ENCODE results near the gene HSP90B1.

HSP90B1 gene

DNA sequence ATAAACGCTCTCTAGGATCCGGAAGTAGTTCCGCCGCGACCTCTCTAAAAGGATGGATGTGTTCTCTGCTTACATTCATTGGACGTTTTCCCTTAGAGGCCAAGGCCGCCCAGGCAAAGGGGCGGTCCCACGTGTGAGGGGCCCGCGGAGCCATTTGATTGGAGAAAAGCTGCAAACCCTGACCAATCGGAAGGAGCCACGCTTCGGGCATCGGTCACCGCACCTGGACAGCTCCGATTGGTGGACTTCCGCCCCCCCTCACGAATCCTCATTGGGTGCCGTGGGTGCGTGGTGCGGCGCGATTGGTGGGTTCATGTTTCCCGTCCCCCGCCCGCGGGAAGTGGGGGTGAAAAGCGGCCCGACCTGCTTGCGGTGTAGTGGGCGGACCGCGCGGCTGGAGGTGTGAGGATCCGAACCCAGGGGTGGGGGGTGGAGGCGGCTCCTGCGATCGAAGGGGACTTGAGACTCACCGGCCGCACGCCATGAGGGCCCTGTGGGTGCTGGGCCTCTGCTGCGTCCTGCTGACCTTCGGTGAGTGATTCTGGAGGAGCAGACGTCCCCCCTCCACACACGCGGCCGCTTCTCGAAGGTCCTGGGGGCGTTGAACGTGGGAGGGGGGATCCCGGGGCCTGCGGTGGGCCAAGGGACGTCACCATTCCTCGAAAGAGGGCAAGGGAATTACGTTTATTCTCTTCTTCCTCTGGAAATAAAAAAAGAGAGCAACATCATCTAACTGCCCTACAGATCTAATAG lies at the start of gene HSP90B1:
Gene HSP90B1, plus strand, starts transcription at position 377 of the 753 bp plus-strand sequence. Its CDS starts 106 bp downstream, at position 483.
- in situ Hi-C loops (cut with MboI; ENCODE audit: low pct_unique_long_range_greater_than_20kb, low sequenced_read_pairs), result no loop called here

DNA sequence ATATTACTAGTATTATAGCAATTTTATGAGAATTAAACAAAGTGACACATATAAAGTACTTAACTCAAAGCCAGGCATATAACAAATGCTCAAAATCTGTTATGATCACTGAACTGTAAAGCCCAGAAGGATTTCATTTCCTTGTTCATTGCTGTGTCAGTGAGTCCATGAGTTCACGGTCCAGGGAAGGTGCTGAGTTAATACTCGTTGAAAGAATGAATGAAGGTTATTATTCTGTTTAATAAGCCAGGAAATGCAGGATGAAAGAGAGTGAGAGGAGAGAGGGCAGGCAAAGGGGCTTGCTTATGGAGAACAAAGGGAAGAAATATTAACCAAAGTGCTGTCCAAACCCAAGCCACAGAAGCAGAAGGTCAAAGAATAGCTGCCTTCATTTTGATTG lies 48.9 kb upstream of the HSP90B1 start:
- no peak for DNase-seq
- in situ Hi-C loops (cut with MboI; ENCODE audit: low pct_unique_long_range_greater_than_20kb, low sequenced_read_pairs), result loop anchor here (25.0 kb wide), 1 partner anchor 231 kb away; no protein-coding TSS in a partner anchor

More for the DNA sequence above, at the start of gene HSP90B1:
- peak; percentile 100 for DNase-seq

DNA sequence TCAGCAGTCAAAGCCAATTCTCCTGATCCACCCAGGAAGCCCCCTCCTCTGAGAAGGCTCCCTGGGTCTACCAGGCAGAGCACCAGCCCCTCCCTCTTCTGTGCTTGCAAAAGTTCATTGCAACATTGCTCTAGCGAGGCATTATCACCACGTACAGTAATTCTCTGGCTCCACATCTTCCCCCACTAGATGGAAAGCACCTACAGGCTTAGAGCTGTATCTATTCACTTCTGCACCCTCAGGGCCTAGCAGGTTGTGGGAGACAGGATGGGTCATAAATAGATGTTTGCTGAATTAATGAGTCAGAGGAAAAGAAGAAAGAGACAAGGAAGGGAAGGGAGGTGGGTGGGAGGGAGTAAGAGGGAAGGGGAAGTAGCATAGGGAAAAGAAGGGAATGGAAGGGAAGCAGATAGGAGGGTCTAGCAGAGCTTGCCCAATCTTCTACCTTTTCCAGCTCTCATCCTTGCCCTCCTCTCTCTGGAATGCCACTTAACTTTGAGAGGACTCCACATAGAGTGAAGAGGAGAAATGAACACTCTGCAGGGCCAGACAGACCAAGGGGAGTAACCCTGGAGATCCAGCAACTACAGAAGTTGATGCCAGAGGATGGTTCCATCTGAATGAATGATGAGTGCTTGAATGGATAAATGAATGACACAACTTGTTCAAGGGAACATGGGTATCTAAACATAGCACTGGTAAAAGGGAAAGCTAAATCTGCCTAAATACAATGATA lies 47.2 kb upstream of the HSP90B1 start:
- in situ Hi-C loops (cut with MboI; ENCODE audit: low pct_unique_long_range_greater_than_20kb, low sequenced_read_pairs), result loop anchor here (25.0 kb wide), 1 partner anchor 229 kb away; no protein-coding TSS in a partner anchor
- no peak for DNase-seq

DNA sequence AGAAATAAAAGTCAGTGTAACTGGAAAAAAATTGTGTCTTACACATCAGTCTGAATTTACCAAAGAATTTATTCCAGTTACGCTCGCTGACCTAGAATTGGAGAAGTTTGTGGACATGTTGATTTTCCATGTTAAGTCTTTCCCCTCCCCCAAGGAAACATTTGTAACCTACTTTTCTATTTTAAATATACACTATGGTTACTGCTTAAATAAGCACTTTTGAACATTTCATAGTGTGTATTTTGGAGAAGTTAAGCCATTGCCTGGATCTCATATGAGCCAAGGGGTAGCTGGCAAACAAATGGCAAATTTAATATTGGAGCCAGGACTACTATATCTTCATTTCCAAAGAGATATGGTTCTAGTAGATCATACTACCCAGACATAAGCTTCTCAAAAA lies 46.3 kb upstream of the HSP90B1 start:
- in situ Hi-C loops (cut with MboI; ENCODE audit: low pct_unique_long_range_greater_than_20kb, low sequenced_read_pairs), result loop anchor here (25.0 kb wide), 1 partner anchor 228 kb away; no protein-coding TSS in a partner anchor
- DNase-seq, result no peak

DNA sequence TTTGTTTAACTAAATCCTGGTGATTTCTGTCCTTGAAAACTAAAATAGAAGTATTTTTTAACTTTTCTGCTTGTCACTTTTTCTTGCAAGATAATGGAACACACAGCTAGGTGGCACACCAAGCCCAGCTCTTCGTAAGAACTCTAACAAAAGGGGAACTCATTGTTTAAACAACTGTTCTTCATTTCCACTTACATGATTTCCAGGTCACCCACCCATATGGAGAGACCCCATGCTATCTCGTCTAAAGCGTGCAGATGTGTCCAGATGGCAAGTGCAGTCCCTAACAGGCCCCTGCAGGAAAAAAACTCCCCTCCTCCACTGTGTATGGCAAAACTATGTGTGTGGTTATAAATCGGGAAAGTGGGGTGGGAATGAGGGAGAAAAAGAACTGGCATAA lies 45.9 kb upstream of the HSP90B1 start:
- DNase-seq, result peak; percentile 57
- in situ Hi-C loops (cut with MboI; ENCODE audit: low pct_unique_long_range_greater_than_20kb, low sequenced_read_pairs), result loop anchor here (25.0 kb wide), 1 partner anchor 228 kb away; no protein-coding TSS in a partner anchor

DNA sequence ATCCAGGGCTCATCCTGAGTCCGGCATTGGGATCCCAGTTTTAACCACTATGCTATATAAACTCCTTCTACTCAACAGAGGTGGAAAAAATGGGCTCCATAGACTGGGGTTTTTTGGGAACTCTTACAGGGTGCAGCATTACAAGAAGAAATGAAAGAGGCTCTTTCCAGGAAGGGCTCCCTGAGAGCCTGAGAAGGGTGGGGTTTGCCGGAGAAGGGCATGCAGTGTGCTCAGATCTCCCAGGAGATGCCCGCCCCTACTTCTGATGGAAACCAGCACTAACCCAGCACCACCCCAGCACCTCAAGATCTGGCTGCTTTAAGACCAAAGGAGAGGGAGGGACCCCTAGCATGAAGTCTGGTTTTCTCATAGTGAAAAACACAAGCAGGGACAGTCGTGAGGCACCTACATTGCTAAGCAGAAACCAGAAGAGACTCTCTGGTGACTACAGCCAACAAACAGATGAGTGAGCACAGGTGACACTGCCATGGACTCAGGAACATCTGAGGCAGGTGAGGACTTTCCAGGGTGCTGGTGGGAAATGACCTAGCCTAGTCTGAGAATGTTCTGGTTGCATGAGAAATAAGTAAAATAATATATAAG lies 43.9 kb upstream of the HSP90B1 start:
- in situ Hi-C loops (cut with MboI; ENCODE audit: low pct_unique_long_range_greater_than_20kb, low sequenced_read_pairs), result loop anchor here (25.0 kb wide), 1 partner anchor 226 kb away; no protein-coding TSS in a partner anchor
- no peak for DNase-seq

DNA sequence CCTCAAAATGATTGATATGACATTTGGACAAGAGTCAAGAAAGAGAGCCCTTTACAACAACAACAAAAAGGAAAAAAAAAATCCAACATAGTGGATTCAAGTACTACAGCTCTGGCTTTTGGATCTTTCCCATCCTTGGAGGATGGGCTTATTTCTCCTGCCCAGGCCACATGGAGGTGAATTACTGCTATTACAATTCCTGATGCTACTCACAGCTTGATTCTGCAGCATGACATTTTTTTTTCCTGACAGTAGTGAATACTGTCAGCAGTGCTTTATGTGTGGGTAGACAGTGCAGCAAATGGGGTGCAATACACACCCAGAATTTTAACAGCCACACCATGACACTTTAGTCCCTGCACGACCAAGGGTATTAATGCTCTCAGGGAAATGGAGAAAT lies 42.5 kb upstream of the HSP90B1 start:
- in situ Hi-C loops (cut with MboI; ENCODE audit: low pct_unique_long_range_greater_than_20kb, low sequenced_read_pairs), result loop anchor here (25.0 kb wide), 1 partner anchor 225 kb away; no protein-coding TSS in a partner anchor
- no peak for DNase-seq

DNA sequence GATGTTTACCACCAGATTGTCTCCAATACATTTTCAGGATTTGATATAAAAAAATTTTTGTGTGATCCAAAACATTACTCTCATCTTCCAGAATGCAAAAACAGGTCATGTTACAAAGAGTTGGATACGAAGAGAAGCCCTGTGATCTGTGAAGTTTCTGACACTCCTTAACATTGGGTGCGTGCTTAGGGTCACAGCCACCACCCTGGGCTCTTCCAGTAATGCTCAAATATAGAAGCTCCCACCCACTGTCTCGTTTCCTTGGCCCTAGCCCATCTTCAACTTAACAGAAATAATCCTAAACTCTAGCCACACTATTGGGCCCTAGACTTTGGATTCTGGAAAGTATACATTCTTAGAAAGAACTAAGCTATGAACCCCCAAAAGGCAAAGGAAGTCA lies 32.9 kb upstream of the HSP90B1 start:
- DNase-seq, result no peak
- in situ Hi-C loops (cut with MboI; ENCODE audit: low pct_unique_long_range_greater_than_20kb, low sequenced_read_pairs), result loop anchor here (25.0 kb wide), 1 partner anchor 215 kb away; no protein-coding TSS in a partner anchor

DNA sequence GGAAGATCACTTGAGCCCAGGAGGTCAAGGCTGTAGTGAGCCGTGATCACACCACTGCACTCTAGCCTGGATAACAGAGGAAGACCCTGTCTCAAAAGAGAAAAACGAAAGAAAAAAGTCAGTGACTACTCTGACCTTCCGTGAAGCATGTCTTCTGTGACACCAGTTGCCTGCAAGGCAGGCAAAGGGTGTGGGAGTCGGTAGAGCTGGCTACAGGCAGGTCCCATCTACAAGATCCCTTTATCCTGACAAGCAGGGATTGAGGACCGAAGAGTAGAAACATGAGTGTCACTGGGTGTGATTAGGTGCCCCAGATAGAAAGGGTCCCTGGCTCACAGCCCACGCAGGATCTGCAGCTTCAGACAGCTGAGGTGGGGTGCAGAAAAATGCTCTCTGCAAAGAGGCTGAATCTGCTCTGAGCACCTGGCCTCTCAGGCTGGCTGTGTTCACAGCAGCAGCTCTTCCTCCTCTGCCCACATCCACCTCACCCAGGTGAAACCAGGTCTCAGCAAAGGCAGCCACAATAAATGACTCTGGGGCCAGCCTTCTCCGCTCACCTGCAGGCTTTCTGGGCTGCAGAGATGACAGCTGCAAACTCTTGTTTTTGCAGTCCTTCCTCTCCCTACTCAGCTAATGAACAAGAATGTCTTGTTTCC lies 28.6 kb upstream of the HSP90B1 start:
- DNase-seq, result no peak
- in situ Hi-C loops (cut with MboI; ENCODE audit: low pct_unique_long_range_greater_than_20kb, low sequenced_read_pairs), result no loop called here

DNA sequence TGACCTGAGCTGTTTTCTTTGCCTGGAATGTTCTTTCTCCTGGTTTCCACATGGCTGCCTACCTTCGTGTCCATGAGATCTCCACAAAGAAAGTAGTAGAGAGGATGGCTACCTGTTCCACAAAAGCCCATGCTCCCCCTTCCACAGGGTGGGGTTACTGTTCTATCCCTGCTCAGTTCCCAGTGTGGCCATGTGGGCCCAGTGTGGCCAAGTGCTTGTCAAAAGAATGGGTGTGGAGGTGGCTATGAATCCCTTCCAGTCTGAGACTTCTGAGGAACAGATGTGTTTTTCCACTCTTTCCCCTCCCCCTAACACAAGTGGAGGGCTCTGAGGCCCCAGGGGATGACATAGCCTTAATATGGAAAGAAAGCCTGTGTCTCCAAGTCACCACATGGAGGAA lies 26.2 kb upstream of the HSP90B1 start:
- no peak for DNase-seq
- in situ Hi-C loops (cut with MboI; ENCODE audit: low pct_unique_long_range_greater_than_20kb, low sequenced_read_pairs), result no loop called here

DNA sequence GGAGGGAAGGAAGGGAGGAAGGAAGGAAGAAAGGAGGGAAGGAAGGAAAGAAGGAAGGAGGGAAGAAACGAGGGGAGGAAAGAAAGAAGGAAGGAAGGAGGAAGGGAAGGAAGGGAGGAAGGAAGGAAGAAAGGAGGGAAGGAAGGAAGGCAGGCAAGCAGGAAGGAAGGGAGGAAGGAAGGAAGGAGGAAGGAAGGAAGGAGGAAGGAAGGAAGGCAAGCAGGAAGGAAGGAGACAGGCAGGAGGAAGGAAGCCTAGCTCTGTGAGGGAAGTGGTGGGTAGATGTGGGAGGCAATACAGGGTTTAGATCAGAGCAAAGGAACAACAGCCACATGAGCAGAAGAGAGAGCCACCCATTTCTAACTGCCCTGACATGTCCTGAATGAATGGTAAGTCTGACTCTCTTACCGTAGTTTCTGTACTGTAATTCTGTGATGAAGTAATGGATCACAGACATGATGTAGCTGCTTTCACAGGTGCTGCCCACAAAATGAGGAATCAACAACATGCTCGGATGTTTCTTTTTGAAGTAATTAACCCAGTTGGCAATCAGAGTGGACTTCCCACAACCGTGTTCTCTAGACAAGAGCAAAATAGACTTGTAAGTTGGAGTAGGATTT lies 24.4 kb upstream of the HSP90B1 start:
- DNase-seq, result peak; percentile 8
- in situ Hi-C loops (cut with MboI; ENCODE audit: low pct_unique_long_range_greater_than_20kb, low sequenced_read_pairs), result no loop called here

DNA sequence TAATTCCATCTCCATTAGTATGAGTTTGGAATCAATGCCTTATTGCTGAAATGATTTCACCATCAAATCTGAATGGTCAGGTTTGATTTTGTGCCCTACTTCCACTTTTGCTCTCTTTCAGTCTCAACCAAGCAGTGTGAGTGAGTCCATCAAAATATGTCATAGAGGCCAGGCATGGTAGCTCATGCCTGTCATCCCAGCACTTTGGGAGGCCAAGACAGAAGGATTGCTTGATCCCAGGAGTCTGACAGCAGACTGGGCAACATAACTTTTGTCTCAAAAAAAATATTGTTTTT lies 22.0 kb upstream of the HSP90B1 start:
- in situ Hi-C loops (cut with MboI; ENCODE audit: low pct_unique_long_range_greater_than_20kb, low sequenced_read_pairs), result no loop called here

DNA sequence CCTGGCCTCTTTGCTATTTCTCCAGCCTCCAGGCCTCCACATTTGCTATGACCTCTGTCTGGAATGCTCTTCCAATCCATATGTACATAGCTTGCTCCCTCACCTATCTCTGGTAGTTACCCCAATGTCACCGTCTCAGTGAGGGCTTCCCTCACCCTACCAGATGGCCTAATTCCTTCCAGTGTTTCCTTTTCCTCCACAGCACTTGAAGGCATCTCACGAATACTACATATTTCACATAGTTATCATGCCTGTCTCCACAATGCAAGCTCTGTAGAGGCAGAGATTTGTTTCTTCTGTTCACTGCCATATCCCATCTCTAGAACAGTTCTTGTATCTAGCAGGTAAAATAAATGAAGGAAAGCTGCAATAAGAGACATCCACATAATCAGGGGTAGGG lies 21.3 kb upstream of the HSP90B1 start:
- DNase-seq, result no peak
- in situ Hi-C loops (cut with MboI; ENCODE audit: low pct_unique_long_range_greater_than_20kb, low sequenced_read_pairs), result no loop called here

More for the DNA sequence above, 22.0 kb upstream of the HSP90B1 start:
- no peak for DNase-seq

DNA sequence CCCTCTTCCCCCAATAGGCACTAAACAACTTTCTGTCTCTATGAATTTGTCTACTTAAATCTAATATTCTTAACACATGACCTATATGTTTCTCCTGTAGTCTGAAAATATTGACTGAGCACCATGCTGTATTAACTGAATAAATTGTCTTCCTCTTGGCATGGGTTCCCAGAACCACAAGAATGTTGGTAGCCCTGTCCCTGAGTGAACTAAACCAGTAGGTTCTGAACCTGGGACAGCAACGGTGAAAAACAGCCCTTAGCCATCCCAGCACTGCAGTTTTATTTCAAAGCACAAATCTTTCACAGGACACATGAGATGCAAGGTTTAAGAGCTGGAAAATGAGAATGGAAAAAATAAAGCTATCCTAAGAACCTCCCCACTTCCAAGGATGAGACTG lies 20.4 kb upstream of the HSP90B1 start:
- DNase-seq, result no peak
- in situ Hi-C loops (cut with MboI; ENCODE audit: low pct_unique_long_range_greater_than_20kb, low sequenced_read_pairs), result no loop called here

DNA sequence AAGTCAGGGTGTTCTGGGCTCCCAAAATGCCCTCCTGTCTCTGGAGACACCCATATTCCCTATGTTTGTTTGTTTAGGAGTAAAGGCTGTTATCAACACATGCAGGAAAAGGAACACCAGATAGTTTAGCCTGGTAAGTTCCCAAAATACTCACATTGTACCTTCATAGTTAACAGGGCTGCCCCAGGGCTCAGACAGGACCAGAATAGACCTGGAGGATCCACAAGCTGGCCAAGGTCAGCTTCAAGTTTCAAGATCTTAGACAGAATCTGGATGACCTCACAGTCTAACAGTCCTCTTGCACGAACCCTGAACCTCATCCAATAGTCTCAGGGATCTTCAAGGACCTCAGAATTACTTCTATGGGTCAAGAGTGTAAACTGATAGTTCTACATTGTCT lies 18.1 kb upstream of the HSP90B1 start:
- in situ Hi-C loops (cut with MboI; ENCODE audit: low pct_unique_long_range_greater_than_20kb, low sequenced_read_pairs), result no loop called here
- no peak for DNase-seq

DNA sequence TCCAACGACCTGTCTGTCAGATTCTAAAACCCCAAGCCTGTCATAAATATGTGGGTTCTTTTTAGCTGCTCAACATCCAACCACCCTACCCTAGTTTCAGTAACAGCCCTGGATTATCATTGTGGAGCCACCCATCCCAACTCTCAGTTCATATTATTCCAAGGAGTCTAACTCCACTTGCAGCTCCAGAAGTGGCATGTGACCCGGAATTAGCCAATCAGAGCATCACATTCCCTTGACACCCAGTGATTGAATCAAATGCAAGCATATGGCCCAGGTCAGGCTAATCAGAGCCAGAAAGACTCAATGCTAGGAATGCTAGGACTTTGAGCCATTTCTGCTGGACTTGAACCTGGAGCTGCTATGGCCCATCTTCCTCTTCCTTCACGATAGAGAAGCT lies 17.1 kb upstream of the HSP90B1 start:
- no peak for DNase-seq
- in situ Hi-C loops (cut with MboI; ENCODE audit: low pct_unique_long_range_greater_than_20kb, low sequenced_read_pairs), result no loop called here

DNA sequence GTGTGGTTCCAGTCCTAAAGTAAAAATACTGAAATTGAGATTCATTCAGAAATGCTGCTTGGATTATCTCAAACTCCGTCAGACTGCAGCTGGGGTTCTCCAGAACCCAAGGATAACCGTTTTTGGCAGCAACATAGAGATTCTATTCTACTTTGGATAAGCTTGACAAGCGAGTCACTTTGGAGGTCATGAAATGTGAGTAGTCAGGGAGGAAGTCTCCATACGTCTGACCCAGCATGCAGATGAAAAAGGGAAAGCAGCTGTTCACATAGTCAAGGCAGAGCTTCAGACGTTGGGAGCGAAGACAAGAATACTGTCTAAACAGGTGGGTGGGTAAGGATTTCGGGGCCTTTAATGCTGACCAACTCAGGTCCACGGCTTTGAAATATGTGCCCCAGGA lies 14.9 kb upstream of the HSP90B1 start:
- no peak for DNase-seq
- in situ Hi-C loops (cut with MboI; ENCODE audit: low pct_unique_long_range_greater_than_20kb, low sequenced_read_pairs), result no loop called here

DNA sequence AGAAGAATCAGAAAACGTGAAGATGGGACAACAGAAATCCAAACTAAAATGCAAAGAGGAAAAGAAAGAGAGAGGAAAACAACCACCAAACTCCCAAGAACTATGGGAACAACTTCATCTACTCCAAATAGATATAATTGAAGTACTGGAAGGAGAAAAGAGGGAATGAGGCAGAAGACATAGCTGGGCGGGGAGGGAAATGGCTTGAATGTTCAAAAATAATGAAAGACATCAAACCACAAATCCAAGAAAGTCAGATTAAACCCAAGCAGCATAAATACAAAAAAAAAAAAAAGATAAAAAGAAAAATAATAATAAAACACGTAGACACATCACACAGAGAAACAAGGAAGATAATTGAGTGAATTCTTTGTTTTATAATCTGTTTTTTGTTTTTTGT lies 12.3 kb upstream of the HSP90B1 start:
- DNase-seq, result no peak

More for the DNA sequence above, 12.3 kb upstream of the HSP90B1 start:
- in situ Hi-C loops (cut with MboI; ENCODE audit: low pct_unique_long_range_greater_than_20kb, low sequenced_read_pairs), result no loop called here
